Nephron progenitor cell (in vitro differentiated cells): ENCODE measurements around the gene ACTR1A.
A peak's percentile ranks its signal among the peaks of the same experiment; 100 is the strongest.

Experiments
- DNase-seq: peaks from one replicate; pipeline ENCODE4 v3.0.0; 2021
- H3K27ac Mint-ChIP-seq: 2 replicates; pipeline ENCODE4 v1.8.0; 2021; ENCODE audit warnings: mild to moderate bottlenecking, moderate library complexity, mixed read lengths
- H3K27me3 Mint-ChIP-seq: 2 replicates; pipeline ENCODE4 v1.8.0; 2021; ENCODE audit warnings: mild to moderate bottlenecking, low read depth, mixed read lengths; ENCODE audit not compliant: poor library complexity
- H3K36me3 Mint-ChIP-seq: 2 replicates; pipeline ENCODE4 v1.8.0; 2021; ENCODE audit warnings: low read depth, mixed read lengths
- H3K4me1 Mint-ChIP-seq: 2 replicates; pipeline ENCODE4 v1.8.0; 2021; ENCODE audit warnings: mixed read lengths
- H3K4me3 Mint-ChIP-seq: 2 replicates; pipeline ENCODE4 v1.8.0; 2021; ENCODE audit warnings: mild to moderate bottlenecking, moderate library complexity, mixed read lengths
- H3K9me3 Mint-ChIP-seq: 2 replicates; pipeline ENCODE4 v1.8.0; 2021; ENCODE audit warnings: mild to moderate bottlenecking, moderate library complexity, mixed read lengths
- TF ChIP-seq, protein P1 (sequence below): fragments of 200-600 bp; sonication (generic); IDR thresholded peaks from 2 replicates; pipeline ENCODE4 v1.5.0; 2021; ENCODE audit warnings: antibody characterized with exemption

Gene ACTR1A

GRCh38 chr10:102451105-102451969 lies 51.2 kb downstream of the ACTR1A start, which contains the start of gene C10orf95:
Gene C10orf95 (minus strand): TSS chr10:102451543. CDS start chr10:102451093, 450 bp downstream.
- Mint-ChIP-seq H3K4me3 (peak within 1 kb of the TSS; percentile 86), H3K36me3 (peaks cover 15% of the 10 kb centered on the region), H3K27me3 (peaks cover 19% of the 10 kb centered on the region), H3K9me3 (no peaks in the 10 kb centered on the region), H3K27ac (no peak within 1 kb of the TSS), H3K4me1 (peaks cover 38% of the 10 kb centered on the region)
- TF ChIP-seq, protein P1, sequence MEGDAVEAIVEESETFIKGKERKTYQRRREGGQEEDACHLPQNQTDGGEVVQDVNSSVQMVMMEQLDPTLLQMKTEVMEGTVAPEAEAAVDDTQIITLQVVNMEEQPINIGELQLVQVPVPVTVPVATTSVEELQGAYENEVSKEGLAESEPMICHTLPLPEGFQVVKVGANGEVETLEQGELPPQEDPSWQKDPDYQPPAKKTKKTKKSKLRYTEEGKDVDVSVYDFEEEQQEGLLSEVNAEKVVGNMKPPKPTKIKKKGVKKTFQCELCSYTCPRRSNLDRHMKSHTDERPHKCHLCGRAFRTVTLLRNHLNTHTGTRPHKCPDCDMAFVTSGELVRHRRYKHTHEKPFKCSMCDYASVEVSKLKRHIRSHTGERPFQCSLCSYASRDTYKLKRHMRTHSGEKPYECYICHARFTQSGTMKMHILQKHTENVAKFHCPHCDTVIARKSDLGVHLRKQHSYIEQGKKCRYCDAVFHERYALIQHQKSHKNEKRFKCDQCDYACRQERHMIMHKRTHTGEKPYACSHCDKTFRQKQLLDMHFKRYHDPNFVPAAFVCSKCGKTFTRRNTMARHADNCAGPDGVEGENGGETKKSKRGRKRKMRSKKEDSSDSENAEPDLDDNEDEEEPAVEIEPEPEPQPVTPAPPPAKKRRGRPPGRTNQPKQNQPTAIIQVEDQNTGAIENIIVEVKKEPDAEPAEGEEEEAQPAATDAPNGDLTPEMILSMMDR, result no peak
- DNase-seq, result peak; percentile 27

- H3K4me3 Mint-ChIP-seq, result peak overlapping the region; percentile 92
- peaks cover 43% of the 10 kb centered on the region for H3K4me1 Mint-ChIP-seq
- peaks cover 11% of the 10 kb centered on the region for H3K36me3 Mint-ChIP-seq
- DNase-seq, result peak; percentile 77
- H3K27me3 Mint-ChIP-seq, result peaks cover 24% of the 10 kb centered on the region
- TF ChIP-seq, protein P1, result no peak
- no peaks in the 10 kb centered on the region for H3K9me3 Mint-ChIP-seq
- peak overlapping the region; percentile 68 for H3K27ac Mint-ChIP-seq
Observed at GRCh38 chr10:102450374-102451104, 52.0 kb downstream of the ACTR1A start.

DNA sequence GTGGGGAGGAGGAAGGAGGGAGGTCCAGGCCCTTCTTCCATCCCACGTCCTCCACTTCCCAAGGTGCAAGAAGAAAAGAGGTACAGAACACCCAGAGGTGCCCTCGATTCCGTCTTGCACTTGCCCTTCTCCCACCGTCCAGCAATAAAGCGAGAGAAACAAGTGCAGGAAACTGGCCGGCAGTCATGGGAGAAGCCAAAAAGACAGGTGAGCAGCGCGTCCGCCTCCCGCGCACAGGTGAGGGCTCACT lies 52.5 kb downstream of the ACTR1A start:
- Mint-ChIP-seq H3K36me3 (peaks cover 11% of the 10 kb centered on the region), H3K4me3 (peak overlapping the region; percentile 92), H3K27me3 (peaks cover 24% of the 10 kb centered on the region), H3K4me1 (peaks cover 41% of the 10 kb centered on the region), H3K27ac (peak overlapping the region; percentile 68), H3K9me3 (no peaks in the 10 kb centered on the region)
- no peak for DNase-seq
- TF ChIP-seq, protein P1, result no peak

DNA sequence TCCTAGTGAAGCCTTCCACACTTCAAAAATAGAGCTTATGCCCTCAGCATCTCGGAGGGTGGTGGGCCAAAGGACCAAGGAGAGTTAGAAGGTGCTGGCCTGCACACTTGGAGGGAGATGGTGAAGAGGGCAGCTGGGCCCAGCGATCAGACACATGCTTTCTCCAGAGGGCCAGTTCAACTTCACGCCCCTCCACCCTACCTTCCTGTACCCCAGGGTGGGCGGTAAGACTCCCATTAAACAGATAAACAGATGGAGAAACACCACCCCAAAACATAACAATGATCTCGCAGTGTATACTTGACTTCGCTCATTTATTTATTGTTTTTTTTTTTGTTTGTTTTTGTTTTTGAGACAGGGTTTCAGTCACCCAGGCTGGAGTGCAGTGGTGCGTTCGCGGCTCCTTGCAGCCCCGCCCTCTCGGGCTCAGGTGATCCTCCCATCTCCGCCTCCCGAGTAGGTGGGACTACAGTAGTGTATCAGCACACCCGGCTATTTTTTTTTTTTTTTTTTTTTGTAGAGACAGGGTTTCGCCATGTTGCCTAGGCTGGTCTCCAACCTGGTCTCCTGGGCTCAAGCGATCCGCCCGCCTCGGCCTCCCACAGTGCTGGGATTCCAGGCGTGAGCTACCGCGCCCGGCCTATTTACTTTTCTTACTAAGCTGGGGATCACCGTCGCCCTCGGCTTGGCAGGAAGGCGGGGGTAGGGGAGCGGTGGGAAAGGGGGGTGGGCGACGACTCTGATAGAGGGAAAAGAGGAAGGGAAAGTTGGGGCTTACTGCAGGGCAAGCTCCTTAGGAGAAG lies 53.0 kb downstream of the ACTR1A start:
- TF ChIP-seq, protein P1, result no peak
- peaks cover 11% of the 10 kb centered on the region for H3K36me3 Mint-ChIP-seq
- H3K9me3 Mint-ChIP-seq, result no peaks in the 10 kb centered on the region
- peak overlapping the region; percentile 68 for H3K27ac Mint-ChIP-seq
- peaks cover 36% of the 10 kb centered on the region for H3K4me1 Mint-ChIP-seq
- peaks cover 20% of the 10 kb centered on the region for H3K27me3 Mint-ChIP-seq
- peak; percentile 58 for DNase-seq
- peak overlapping the region; percentile 92 for H3K4me3 Mint-ChIP-seq

GRCh38 chr10:102444851-102445250 lies 57.7 kb downstream of the ACTR1A start:
- TF ChIP-seq, protein P1, result no peak
- H3K36me3 Mint-ChIP-seq, result no peaks in the 10 kb centered on the region
- no peak overlapping the region for H3K27ac Mint-ChIP-seq
- no peak for DNase-seq
- H3K4me3 Mint-ChIP-seq, result no peak overlapping the region
- H3K4me1 Mint-ChIP-seq, result peaks cover 25% of the 10 kb centered on the region
- peaks cover 13% of the 10 kb centered on the region for H3K27me3 Mint-ChIP-seq
- no peaks in the 10 kb centered on the region for H3K9me3 Mint-ChIP-seq
